Progenitor cell of endocrine pancreas (in vitro differentiated cells): ENCODE measurements around the gene ZNF490. TPM values are rescaled to one million over a fixed set of nuclear protein-coding genes. Genes with fewer than 3 reads are reported as not detected.
A peak's percentile ranks its signal among the peaks of the same experiment; 100 is the strongest.
"Not testable (repeated sequence)": the region's sequence is repeated elsewhere in the genome, so short reads cannot be mapped to it uniquely, and the experiment has no call there.

ENCODE experiments used
- DNase-seq: peaks from one replicate; pipeline ENCODE4 v3.0.0; 2021; ENCODE audit warnings: low spot score; ENCODE audit not compliant: unreplicated experiment
- H3K27ac Mint-ChIP-seq: 2 replicates; pipeline ENCODE4 v1.8.0; 2021; ENCODE audit warnings: mild to moderate bottlenecking, moderate library complexity, mixed read lengths
- H3K27me3 Mint-ChIP-seq: 2 replicates; pipeline ENCODE4 v1.8.0; 2021; ENCODE audit warnings: mixed read lengths
- H3K36me3 Mint-ChIP-seq: 2 replicates; pipeline ENCODE4 v1.8.0; 2022; ENCODE audit warnings: mixed read lengths; ENCODE audit not compliant: insufficient read depth
- H3K4me1 Mint-ChIP-seq: 2 replicates; pipeline ENCODE4 v1.8.0; 2021; ENCODE audit warnings: low read depth, mixed read lengths
- H3K4me3 Mint-ChIP-seq: 2 replicates; pipeline ENCODE4 v1.8.0; 2021; ENCODE audit warnings: low read depth, mild to moderate bottlenecking, moderate library complexity, mixed read lengths
- H3K9me3 Mint-ChIP-seq: 2 replicates; pipeline ENCODE4 v1.8.0; 2021; ENCODE audit warnings: low read depth, mixed read lengths
- CTCF ChIP-seq: fragments of 200-600 bp; sonication (generic); IDR thresholded peaks from one replicate; pipeline ENCODE4 v1.5.0; 2021; ENCODE audit warnings: antibody characterized with exemption, mild to moderate bottlenecking; ENCODE audit not compliant: unreplicated experiment
- total RNA-seq: library from RNA; stranded (reverse); gene quantifications from 2 replicates; pipeline ENCODE4 v1.2.1, GENCODE V29; 2021

ZNF490 gene
- total RNA-seq, 1 donor from 2014 or later: 15.1 TPM

GRCh38 chr19:12578641-12579040, 32.0 kb downstream of the ZNF490 start:
- peak overlapping the region; percentile 77 for H3K27ac Mint-ChIP-seq

DNA sequence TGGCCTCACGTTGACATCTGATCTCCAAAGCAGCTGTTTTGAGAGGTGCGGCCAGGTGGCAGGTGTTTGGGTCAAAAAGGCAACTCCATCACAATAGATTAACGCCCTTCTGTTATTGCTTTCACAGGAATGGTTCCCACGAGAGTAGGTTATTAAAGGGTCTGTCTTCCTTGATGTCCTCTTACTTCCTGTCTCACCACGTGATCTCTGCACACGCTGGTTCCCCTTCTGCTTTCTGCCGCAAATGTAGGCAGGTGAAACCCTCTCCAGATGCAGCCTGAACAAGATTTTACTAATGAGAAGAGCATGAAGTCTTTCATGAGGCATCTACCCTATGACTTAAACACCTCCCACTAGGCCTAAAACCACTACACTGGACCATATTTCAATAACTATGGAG, 36.6 kb downstream of the ZNF490 start:
- Mint-ChIP-seq H3K9me3 (peaks cover 17% of the 10 kb centered on the region), H3K27me3 (no peaks in the 10 kb centered on the region), H3K36me3 (peaks cover 23% of the 10 kb centered on the region), H3K4me3 (no peak overlapping the region), H3K4me1 (no peaks in the 10 kb centered on the region), H3K27ac (no peak overlapping the region)
- DNase-seq: no peak
- no peak for TF ChIP-seq CTCF

More at GRCh38 chr19:12578641-12579040, 32.0 kb downstream of the ZNF490 start:
- TF ChIP-seq CTCF: no peak
- no peaks in the 10 kb centered on the region for H3K27me3 Mint-ChIP-seq
- H3K36me3 Mint-ChIP-seq: peaks cover 65% of the 10 kb centered on the region
- no peak overlapping the region for H3K4me3 Mint-ChIP-seq
- no peaks in the 10 kb centered on the region for H3K4me1 Mint-ChIP-seq
- no peak for DNase-seq
- peaks cover 33% of the 10 kb centered on the region for H3K9me3 Mint-ChIP-seq

- TF ChIP-seq CTCF: no peak
- H3K27ac Mint-ChIP-seq: no peak overlapping the region
- H3K4me1 Mint-ChIP-seq: no peaks in the 10 kb centered on the region
- H3K27me3 Mint-ChIP-seq: peaks cover under 1% of the 10 kb centered on the region
- H3K36me3 Mint-ChIP-seq: no peaks in the 10 kb centered on the region
- DNase-seq: no peak
- no peak overlapping the region for H3K4me3 Mint-ChIP-seq
- H3K9me3 Mint-ChIP-seq: peaks cover 3% of the 10 kb centered on the region
Observed at GRCh38 chr19:12567951-12568350, 42.7 kb downstream of the ZNF490 start.

DNA sequence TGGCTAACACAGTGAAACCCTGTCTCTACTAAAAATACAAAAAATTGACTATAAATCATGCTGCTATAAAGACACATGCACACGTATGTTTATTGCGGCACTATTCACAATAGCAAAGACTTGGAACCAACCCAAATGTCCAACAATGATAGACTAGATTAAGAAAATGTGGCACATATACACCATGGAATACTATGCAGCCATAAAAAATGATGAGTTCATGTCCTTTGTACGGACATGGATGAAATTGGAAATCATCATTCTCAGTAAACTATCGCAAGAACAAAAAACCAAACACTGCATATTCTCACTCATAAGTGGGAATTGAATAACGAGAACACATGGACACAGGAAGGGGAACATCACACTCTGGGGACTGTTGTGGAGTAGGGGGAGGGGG, 44.2 kb downstream of the ZNF490 start:
- not testable (repeated sequence) for H3K4me1 Mint-ChIP-seq, H3K9me3 Mint-ChIP-seq, H3K27ac Mint-ChIP-seq, H3K4me3 Mint-ChIP-seq, H3K36me3 Mint-ChIP-seq, DNase-seq, H3K27me3 Mint-ChIP-seq

DNA sequence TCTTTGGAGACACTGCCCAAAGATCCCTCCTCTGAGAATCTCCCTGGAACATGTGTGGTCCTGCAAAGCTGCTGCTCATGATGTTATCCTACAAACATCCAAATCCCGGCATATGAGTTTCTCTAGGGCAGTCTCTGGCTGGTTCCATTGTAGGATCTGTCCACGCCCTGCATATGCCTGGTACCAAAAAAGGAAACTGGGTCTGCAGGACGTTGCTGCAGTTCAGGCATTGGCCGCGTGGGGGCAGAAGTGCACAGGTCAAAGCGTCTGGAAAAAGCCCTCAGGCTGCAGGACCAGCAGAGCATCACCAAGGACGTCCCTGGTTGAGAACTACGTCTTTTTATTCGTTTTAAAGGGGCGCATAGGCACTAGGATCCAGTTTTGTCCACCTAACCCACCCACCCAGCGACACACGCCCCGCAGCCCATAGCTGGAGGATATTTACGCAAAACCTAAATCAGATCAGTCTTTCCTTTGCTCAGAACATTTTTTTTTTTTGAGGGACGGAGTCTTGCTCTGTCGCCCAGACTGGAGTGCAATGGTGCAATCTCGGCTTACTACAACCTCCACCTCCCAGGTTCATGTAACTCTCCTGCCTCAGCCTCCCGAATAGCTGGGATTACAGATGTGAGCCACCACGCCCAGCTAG, 46.5 kb downstream of the ZNF490 start:
- DNase-seq: peak; percentile 90
- no peaks in the 10 kb centered on the region for H3K4me1 Mint-ChIP-seq
- no peaks in the 10 kb centered on the region for H3K9me3 Mint-ChIP-seq
- H3K27me3 Mint-ChIP-seq: peaks cover 11% of the 10 kb centered on the region
- no peak overlapping the region for H3K4me3 Mint-ChIP-seq
- TF ChIP-seq CTCF: peak; percentile 94
- no peaks in the 10 kb centered on the region for H3K36me3 Mint-ChIP-seq
- peak overlapping the region; percentile 5 for H3K27ac Mint-ChIP-seq

DNA sequence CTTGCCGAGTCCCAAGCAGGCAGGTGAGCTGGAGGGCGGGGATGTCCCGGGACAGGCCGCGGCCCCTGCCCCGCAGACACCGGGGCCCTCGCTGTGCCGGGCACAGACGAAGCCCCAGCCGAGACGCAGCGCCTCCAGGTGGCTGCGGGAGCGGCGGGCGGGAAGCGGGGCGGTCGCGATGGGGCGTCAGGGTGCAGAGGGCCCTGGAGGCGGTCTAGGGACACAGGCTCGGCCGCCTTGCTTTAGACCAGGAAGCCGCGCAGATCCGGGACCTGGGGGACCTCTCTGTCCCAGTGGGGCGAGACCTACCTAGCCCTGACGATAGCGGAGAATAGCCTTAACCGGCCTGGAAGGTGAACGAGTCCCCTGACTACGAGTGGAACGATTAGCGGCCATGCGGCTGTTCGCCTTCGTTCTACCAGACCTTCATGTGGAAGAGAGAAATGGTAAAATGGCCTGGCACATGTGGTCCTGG, 55.1 kb downstream of the ZNF490 start:
- Mint-ChIP-seq H3K9me3 (no peaks in the 10 kb centered on the region), H3K27ac (no peak overlapping the region), H3K4me3 (no peak overlapping the region), H3K27me3 (peaks cover 10% of the 10 kb centered on the region), H3K36me3 (no peaks in the 10 kb centered on the region), H3K4me1 (peaks cover 8% of the 10 kb centered on the region)
- no peak for DNase-seq
- peak; percentile 13 for TF ChIP-seq CTCF
